Type B pancreatic cell (in vitro differentiated cells): ENCODE results near the gene WDR3. TPM values are rescaled to one million over a fixed set of nuclear protein-coding genes. Genes with fewer than 3 reads are reported as not detected.

Source experiments
- DNase-seq: peaks from one replicate; pipeline ENCODE4 v3.0.0; 2021; ENCODE audit warnings: mixed read lengths; ENCODE audit not compliant: unreplicated experiment; ENCODE audit errors: extremely low spot score
- H3K27ac Mint-ChIP-seq: 2 replicates; pipeline ENCODE4 v1.8.0; 2021; ENCODE audit warnings: mild to moderate bottlenecking, mixed read lengths
- H3K27me3 Mint-ChIP-seq: 2 replicates; pipeline ENCODE4 v1.8.0; 2021; ENCODE audit warnings: mixed read lengths
- H3K36me3 Mint-ChIP-seq: 2 replicates; pipeline ENCODE4 v1.8.0; 2021; ENCODE audit warnings: mixed read lengths
- H3K4me1 Mint-ChIP-seq: one replicate; pipeline ENCODE4 v1.8.0; 2021; ENCODE audit warnings: mixed read lengths; ENCODE audit not compliant: unreplicated experiment
- H3K4me3 Mint-ChIP-seq: 2 replicates; pipeline ENCODE4 v1.8.0; 2021; ENCODE audit warnings: mild to moderate bottlenecking, mixed read lengths
- H3K9me3 Mint-ChIP-seq: 2 replicates; pipeline ENCODE4 v1.8.0; 2021; ENCODE audit warnings: mixed read lengths
- total RNA-seq: library from RNA; stranded (reverse); gene quantifications from 2 replicates; pipeline ENCODE4 v1.2.1, GENCODE V29; 2021; ENCODE audit warnings: low replicate concordance
- TF ChIP-seq, protein P1 (sequence below): fragments of 200-600 bp; sonication (generic); conservative IDR thresholded peaks from 2 replicates; pipeline ENCODE4 v1.5.0; 2021; ENCODE audit warnings: antibody characterized with exemption, mild to moderate bottlenecking

The WDR3 gene
- total RNA-seq, 1 donor from 2014 or later, result 36.9 TPM

GRCh38 chr1:117985973-117986372 lies 56.4 kb downstream of the WDR3 start:
- Mint-ChIP-seq H3K27ac (no peak overlapping the region), H3K9me3 (no peaks in the 10 kb centered on the region), H3K27me3 (no peaks in the 10 kb centered on the region), H3K36me3 (no peaks in the 10 kb centered on the region), H3K4me1 (no peaks in the 10 kb centered on the region), H3K4me3 (no peak overlapping the region)
- TF ChIP-seq, protein P1, sequence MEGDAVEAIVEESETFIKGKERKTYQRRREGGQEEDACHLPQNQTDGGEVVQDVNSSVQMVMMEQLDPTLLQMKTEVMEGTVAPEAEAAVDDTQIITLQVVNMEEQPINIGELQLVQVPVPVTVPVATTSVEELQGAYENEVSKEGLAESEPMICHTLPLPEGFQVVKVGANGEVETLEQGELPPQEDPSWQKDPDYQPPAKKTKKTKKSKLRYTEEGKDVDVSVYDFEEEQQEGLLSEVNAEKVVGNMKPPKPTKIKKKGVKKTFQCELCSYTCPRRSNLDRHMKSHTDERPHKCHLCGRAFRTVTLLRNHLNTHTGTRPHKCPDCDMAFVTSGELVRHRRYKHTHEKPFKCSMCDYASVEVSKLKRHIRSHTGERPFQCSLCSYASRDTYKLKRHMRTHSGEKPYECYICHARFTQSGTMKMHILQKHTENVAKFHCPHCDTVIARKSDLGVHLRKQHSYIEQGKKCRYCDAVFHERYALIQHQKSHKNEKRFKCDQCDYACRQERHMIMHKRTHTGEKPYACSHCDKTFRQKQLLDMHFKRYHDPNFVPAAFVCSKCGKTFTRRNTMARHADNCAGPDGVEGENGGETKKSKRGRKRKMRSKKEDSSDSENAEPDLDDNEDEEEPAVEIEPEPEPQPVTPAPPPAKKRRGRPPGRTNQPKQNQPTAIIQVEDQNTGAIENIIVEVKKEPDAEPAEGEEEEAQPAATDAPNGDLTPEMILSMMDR, result no peak
- no peak for DNase-seq

GRCh38 chr1:118004312-118004711 lies 74.8 kb downstream of the WDR3 start:
- H3K27me3 Mint-ChIP-seq, result no peaks in the 10 kb centered on the region
- H3K4me3 Mint-ChIP-seq, result no peak overlapping the region
- peaks cover 6% of the 10 kb centered on the region for H3K9me3 Mint-ChIP-seq
- no peak overlapping the region for H3K27ac Mint-ChIP-seq
- no peak for DNase-seq
- H3K36me3 Mint-ChIP-seq, result no peaks in the 10 kb centered on the region
- TF ChIP-seq, protein P1, result no peak
- no peaks in the 10 kb centered on the region for H3K4me1 Mint-ChIP-seq

DNA sequence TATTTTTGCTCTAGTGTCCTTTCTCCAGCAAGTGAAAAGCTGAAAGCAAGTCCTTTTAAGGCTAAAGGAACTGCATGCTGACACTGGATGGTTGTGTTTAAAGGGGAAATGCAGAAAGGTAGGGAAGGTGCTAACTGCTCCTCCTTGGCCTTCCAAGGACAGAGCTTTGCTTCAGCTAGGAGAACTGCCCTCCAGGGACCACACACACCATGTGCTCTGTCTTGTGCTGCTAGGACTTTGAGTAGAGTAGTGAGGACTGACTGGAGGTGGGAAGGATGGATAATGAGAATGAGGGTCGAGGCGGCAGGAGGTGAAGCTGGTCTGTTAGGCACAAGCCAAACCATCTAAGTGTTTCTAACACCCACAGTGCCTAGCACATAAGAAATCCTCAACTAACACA lies 77.9 kb downstream of the WDR3 start:
- TF ChIP-seq, protein P1, result no peak
- Mint-ChIP-seq H3K4me3 (no peak overlapping the region), H3K27me3 (no peaks in the 10 kb centered on the region), H3K4me1 (peaks cover 5% of the 10 kb centered on the region), H3K9me3 (peaks cover 6% of the 10 kb centered on the region), H3K27ac (no peak overlapping the region), H3K36me3 (no peaks in the 10 kb centered on the region)
- DNase-seq, result no peak

GRCh38 chr1:118008011-118008410 lies 78.5 kb downstream of the WDR3 start:
- Mint-ChIP-seq H3K9me3 (peaks cover 6% of the 10 kb centered on the region), H3K36me3 (no peaks in the 10 kb centered on the region)
- TF ChIP-seq, protein P1, result no peak

DNA sequence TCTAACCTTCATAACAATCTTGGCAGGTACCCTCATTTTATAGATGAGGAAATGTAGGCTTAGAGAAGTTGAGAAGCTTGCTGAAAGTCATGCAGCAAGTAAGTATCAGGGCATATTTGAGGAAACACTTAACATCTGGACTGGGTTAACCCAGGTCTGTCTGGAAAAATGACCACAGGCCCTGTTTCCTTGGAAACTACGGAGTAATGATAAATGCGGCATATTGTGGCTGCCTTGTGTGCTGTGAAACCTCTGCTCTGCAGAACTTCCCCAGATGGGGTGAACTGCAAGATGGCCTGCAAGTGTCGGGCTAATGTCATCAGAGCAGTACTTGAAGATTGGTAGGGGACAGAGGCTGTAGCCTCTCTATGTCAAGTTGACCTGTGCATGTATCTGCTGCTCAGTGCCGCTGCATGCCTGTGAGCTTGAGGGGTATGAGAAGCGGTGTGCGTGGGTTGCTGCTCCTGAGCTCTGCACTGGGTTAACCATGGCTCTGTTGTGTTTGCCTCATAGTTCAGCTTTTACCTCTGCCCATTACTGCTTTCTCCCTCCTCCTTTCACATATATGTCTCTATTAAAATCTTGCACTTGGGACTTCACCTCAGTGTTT lies 83.1 kb downstream of the WDR3 start:
- Mint-ChIP-seq H3K27me3 (no peaks in the 10 kb centered on the region), H3K27ac (no peak overlapping the region), H3K4me3 (no peak overlapping the region), H3K36me3 (no peaks in the 10 kb centered on the region), H3K9me3 (no peaks in the 10 kb centered on the region), H3K4me1 (peaks cover 11% of the 10 kb centered on the region)
- DNase-seq, result no peak
- TF ChIP-seq, protein P1, result no peak

More at GRCh38 chr1:118008011-118008410, 78.5 kb downstream of the WDR3 start:
- DNase-seq, result no peak
- H3K27ac Mint-ChIP-seq, result no peak overlapping the region
- H3K4me1 Mint-ChIP-seq, result peaks cover 9% of the 10 kb centered on the region
- no peaks in the 10 kb centered on the region for H3K27me3 Mint-ChIP-seq
- no peak overlapping the region for H3K4me3 Mint-ChIP-seq
